ACC112 (cell line): ENCODE data around the gene RNPEPL1.
A peak's percentile ranks its signal among the peaks of the same experiment; 100 is the strongest.

Experiments used
- H2AFZ ChIP-seq: fragments of 200-600 bp; sonication (generic); one replicate; pipeline ENCODE4 v1.6.0; 2017; ENCODE audit warnings: antibody characterized with exemption, low read length; ENCODE audit not compliant: unreplicated experiment
- H3K27ac ChIP-seq: fragments of 200-600 bp; sonication (generic); 2 replicates; pipeline ENCODE4 v1.5.1; 2014; ENCODE audit warnings: low read depth, mild to moderate bottlenecking, antibody characterized with exemption, low read length, moderate library complexity
- H3K27me3 ChIP-seq: fragments of 200-600 bp; sonication (generic); 2 replicates; pipeline ENCODE4 v1.6.1; 2014; ENCODE audit warnings: mild to moderate bottlenecking, antibody characterized with exemption, low read length, moderate library complexity, mixed read lengths; ENCODE audit not compliant: insufficient read depth
- H3K36me3 ChIP-seq: fragments of 200-600 bp; sonication (generic); 2 replicates; pipeline ENCODE4 v1.6.1; 2016; ENCODE audit warnings: mild to moderate bottlenecking, antibody characterized with exemption, low read length, moderate library complexity, mixed read lengths; ENCODE audit not compliant: insufficient read depth
- H3K4me1 ChIP-seq: fragments of 200-600 bp; sonication (generic); one replicate; pipeline ENCODE4 v1.6.1; 2016; ENCODE audit warnings: low read length, mixed read lengths; ENCODE audit not compliant: insufficient read depth, unreplicated experiment, control insufficient read depth
- H3K4me3 ChIP-seq: fragments of 200-600 bp; sonication (generic); 2 replicates; pipeline ENCODE4 v1.5.1; 2014; ENCODE audit warnings: mild to moderate bottlenecking, low read depth, low read length
- H3K79me2 ChIP-seq: fragments of 200-600 bp; sonication (generic); one replicate; pipeline ENCODE4 v1.6.0; 2016; ENCODE audit warnings: low read length; ENCODE audit not compliant: control insufficient read depth, unreplicated experiment, insufficient read depth

The RNPEPL1 gene

DNA sequence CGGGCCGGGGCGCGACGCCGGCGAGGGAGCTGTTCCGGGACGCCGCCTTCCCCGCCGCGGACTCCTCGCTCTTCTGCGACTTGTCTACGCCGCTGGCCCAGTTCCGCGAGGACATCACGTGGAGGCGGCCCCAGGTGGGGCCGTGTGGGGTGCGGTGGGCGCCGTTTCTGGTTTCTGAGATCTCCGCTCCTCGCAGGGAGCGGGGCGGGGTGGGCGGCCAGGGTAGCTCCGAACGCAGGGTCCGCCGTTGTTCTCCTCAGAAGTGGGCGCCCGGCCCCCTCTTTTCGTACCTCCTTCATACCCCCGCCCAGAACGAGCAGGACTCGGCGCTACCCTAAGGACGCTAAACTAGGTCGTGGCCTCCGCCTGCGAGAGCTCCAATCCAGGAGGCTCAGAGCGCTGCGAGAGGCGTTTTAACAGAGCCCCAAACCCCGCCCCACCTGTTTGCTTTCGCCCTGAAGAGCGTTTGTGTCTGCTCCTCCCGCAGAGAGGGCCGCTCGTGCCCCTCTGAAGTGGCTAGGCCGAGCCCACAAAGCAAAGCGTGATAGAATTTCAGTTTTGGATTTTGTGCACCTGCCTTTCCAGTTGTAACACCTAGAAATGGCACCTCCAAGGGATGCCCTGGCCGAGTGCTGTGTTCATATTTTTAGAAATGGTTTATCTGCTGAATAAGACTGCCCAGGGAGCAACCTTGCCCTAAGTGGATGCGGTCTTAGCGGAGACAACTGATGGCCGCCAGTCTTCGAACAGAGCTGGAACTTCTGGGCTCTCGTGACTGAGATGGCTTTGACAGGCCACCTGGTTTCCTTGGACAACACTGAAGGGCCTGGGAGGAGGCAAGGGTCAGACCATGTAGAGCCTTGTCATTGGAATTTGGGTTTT lies 18.9 kb downstream of the RNPEPL1 start:
- Histone ChIP-seq H3K27ac (no peak overlapping the region), H3K4me3 (peak overlapping the region; percentile 89), H2AFZ (peak overlapping the region; percentile 50), H3K36me3 (no peaks in the 10 kb centered on the region), H3K4me1 (peaks cover 42% of the 10 kb centered on the region), H3K79me2 (peaks cover 60% of the 10 kb centered on the region), H3K27me3 (no peaks in the 10 kb centered on the region)

DNA sequence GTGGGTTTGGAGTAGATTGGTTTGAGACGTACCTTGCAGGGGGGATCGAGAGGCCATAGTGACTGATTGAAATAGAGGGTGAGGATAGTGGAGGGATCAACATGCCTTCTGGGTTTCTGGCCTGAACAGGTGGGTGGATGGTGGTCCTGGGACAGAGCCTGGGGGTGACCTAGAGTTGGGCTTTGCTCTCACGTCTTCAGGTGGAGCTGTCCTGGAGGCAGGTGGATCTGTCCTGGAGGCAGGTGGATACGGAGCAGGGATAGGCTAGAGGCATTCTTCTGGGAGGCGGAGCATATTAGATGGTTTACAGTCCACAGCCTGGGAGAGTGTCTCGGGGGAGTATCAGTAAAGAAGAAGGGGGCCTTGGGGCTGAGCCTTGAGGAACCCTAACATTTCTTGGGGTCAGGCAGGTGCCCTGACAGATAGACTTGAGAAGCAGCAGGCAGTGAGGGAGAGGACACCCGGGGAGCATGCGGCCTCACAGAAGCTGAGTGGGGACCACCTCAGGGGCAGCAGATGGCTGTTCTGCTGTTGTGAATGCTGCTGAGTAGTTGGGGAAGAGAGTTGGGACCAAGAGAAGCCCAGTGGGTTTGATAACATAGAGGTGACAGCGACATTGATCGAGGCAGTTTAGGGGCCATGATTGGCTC lies 19.8 kb downstream of the RNPEPL1 start:
- Histone ChIP-seq H3K4me3 (peak overlapping the region; percentile 89), H2AFZ (no peak overlapping the region), H3K27ac (no peak overlapping the region), H3K79me2 (peaks cover 53% of the 10 kb centered on the region), H3K36me3 (no peaks in the 10 kb centered on the region), H3K4me1 (peaks cover 33% of the 10 kb centered on the region), H3K27me3 (no peaks in the 10 kb centered on the region)

DNA sequence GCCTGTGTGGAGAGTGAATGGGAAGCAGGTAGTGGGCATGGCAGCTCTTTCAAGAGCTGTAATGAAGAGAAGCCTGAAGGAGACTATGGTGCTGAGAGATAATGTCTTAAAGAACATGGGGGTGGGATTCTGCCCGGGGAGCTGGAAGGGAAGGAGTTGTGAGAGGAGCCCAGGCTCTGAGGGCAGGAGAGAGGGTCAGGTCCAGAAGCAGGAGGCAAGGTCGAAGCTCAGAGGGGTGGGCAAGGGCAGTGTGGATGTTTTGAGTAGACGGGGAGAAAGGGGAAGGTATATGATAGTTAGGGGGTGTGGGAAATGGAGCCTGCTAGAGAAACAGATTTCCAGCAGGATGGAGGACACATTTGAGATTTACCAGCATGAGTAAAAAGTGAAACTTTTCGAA lies 20.4 kb downstream of the RNPEPL1 start:
- Histone ChIP-seq H3K4me1 (peaks cover 27% of the 10 kb centered on the region), H3K79me2 (peaks cover 47% of the 10 kb centered on the region), H3K27me3 (no peaks in the 10 kb centered on the region), H3K36me3 (no peaks in the 10 kb centered on the region), H2AFZ (no peak overlapping the region), H3K4me3 (no peak overlapping the region; the same call in 1 of the 2 replicates), H3K27ac (no peak overlapping the region)

DNA sequence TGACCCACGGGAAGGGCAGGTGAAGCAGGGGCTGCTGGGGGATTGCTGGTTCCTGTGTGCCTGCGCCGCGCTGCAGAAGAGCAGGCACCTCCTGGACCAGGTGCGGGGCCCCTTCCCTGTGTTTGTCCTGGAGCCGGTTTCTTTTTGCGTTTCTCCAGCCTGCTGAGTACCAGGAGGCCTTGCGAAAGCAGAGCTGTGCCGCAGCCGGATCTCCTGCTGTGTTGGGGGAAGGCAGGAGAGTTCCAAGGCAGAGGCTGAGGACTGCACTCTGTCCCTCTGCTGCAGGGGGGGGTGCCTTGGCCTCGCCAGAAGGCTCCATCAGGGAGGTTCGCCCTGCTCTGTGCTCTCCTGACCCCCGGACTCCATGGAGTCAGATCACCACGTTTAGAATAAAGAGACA lies 21.1 kb downstream of the RNPEPL1 start:
- H3K27ac ChIP-seq, result no peak overlapping the region
- H2AFZ ChIP-seq, result no peak overlapping the region
- peaks cover 24% of the 10 kb centered on the region for H3K4me1 ChIP-seq
- no peak overlapping the region for H3K4me3 ChIP-seq
- no peaks in the 10 kb centered on the region for H3K36me3 ChIP-seq
- peaks cover 45% of the 10 kb centered on the region for H3K79me2 ChIP-seq
- H3K27me3 ChIP-seq, result no peaks in the 10 kb centered on the region

DNA sequence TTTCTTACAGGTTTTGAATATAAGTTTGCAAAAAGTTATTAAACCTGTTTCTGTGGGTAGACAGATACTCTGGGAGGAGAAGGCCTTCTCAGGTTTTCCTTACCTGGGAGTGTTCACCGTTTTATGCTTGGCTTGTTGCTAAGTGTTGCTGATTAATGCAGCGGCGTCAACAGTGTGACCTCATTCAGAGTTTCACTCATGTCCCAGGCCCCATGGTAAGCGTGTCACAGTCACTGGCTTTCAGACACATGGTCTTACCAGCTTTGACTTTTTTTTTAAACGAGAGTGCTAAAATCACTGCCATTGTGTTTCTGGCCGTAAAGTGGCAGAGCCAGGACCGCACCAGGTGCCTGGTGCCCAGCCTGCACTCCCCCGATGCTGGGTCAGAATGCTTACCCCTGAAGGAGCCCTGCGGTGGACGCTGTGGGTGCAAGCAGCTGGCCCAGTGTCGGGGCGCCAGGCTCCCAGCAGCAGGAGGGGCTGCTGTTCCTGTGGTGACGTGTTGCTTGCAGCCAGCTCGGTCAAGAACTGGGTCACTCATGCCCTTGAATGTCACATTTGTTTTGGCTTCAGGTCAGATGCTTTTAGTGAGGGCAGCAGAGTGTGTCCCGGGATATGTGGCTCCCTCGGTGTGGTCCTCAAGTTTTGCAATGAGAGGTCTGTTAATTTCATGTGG lies 21.7 kb downstream of the RNPEPL1 start:
- H3K79me2 ChIP-seq, result peaks cover 39% of the 10 kb centered on the region

DNA sequence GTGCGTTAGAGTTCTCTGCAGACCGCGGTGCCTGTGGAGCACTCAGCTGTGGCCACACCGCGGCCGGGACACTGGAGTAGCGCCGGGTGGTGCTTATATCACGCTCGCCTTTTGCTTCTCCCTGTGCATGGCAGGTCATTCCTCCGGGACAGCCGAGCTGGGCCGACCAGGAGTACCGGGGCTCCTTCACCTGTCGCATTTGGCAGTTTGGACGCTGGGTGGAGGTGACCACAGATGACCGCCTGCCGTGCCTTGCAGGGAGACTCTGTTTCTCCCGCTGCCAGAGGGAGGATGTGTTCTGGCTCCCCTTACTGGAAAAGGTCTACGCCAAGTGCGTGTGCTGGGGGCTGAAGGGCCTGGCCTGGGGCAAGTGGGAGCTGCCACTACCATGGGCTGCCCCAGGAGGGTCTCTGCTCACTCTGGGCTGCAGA lies 22.4 kb downstream of the RNPEPL1 start:
- Histone ChIP-seq H3K27me3 (no peaks in the 10 kb centered on the region), H2AFZ (no peak overlapping the region), H3K27ac (no peak overlapping the region), H3K36me3 (no peaks in the 10 kb centered on the region), H3K79me2 (peaks cover 32% of the 10 kb centered on the region), H3K4me3 (no peak overlapping the region), H3K4me1 (peaks cover 13% of the 10 kb centered on the region)

More for the DNA sequence above, 21.7 kb downstream of the RNPEPL1 start:
- Histone ChIP-seq H3K36me3 (no peaks in the 10 kb centered on the region), H3K4me1 (peaks cover 18% of the 10 kb centered on the region), H3K27me3 (no peaks in the 10 kb centered on the region), H3K4me3 (no peak overlapping the region), H3K27ac (no peak overlapping the region), H2AFZ (no peak overlapping the region)

DNA sequence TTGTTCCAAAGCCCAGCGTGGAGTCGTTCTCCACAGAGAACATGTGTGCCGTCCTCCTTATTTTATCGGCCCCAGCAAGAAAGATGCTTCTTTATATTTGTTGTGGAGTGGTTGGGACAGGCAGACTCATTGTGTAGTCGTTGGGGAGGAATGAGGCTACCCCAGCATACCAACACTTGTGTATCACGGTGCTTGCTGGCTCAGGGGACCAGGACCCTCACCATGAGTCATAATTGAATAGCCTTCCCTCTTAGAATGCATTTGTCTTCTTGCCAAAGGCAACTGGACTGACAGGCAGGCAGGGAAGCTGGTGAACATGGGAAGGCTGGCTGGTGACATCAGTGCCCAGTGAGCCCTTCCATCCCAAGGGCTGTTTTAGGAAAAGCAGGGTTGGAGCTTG lies 22.9 kb downstream of the RNPEPL1 start:
- Histone ChIP-seq H3K36me3 (no peaks in the 10 kb centered on the region), H2AFZ (no peak overlapping the region), H3K27ac (no peak overlapping the region), H3K4me1 (peaks cover 13% of the 10 kb centered on the region), H3K4me3 (no peak overlapping the region), H3K27me3 (no peaks in the 10 kb centered on the region), H3K79me2 (peaks cover 28% of the 10 kb centered on the region)

DNA sequence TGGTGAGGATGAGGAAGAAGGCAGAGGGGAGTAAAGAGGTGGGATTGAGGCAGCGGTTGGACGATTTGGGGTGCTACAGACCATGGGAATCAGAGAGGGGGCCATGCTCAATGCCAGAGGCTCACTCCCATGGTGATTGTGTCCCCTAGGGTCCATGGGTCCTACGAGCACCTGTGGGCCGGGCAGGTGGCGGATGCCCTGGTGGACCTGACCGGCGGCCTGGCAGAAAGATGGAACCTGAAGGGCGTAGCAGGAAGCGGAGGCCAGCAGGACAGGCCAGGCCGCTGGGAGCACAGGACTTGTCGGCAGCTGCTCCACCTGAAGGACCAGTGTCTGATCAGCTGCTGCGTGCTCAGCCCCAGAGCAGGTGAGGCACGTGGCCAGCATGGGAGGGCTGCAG lies 23.5 kb downstream of the RNPEPL1 start:
- Histone ChIP-seq H3K36me3 (no peaks in the 10 kb centered on the region), H3K79me2 (peaks cover 28% of the 10 kb centered on the region)

DNA sequence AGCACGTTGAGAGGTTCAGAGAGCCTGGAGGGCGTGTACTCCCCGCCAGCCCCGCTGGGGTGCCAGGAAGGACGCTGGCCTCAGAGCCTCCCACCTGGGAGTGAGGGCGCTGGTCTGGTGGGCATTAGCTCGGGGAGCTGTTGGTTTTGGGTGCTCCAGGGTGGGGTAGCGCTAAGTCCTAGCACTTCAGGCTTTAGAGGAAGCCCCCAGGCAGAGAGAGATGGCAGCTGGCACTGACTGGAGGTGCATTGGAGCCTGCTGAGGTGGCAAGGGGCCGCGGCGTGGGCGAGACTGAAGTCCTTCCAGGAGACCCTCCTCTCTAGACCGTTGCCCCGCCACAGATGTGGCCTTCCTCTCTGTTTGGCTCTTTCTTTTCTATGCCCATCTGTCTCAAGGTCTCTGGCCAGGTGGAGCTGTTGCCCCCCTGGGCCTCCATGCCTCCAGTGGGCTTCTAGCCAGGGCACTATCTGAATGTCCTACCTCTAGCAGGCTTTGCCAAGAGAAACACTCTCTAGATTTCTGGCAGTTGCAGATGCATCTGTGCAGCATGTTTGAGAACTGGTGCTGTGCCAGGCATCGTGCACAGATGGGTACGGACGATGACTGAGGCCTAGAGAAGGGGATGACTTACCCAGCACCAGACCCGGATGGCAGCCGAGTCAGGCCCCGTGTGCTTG lies 24.9 kb downstream of the RNPEPL1 start:
- H3K4me3 ChIP-seq, result no peak overlapping the region
- no peaks in the 10 kb centered on the region for H3K27me3 ChIP-seq
- no peak overlapping the region for H2AFZ ChIP-seq
- H3K4me1 ChIP-seq, result peaks cover 6% of the 10 kb centered on the region
- H3K27ac ChIP-seq, result no peak overlapping the region
- H3K79me2 ChIP-seq, result peaks cover 16% of the 10 kb centered on the region
- no peaks in the 10 kb centered on the region for H3K36me3 ChIP-seq

More for the DNA sequence above, 23.5 kb downstream of the RNPEPL1 start:
- no peaks in the 10 kb centered on the region for H3K27me3 ChIP-seq
- H2AFZ ChIP-seq, result no peak overlapping the region
- no peak overlapping the region for H3K27ac ChIP-seq
- H3K4me3 ChIP-seq, result no peak overlapping the region
- peaks cover 13% of the 10 kb centered on the region for H3K4me1 ChIP-seq

DNA sequence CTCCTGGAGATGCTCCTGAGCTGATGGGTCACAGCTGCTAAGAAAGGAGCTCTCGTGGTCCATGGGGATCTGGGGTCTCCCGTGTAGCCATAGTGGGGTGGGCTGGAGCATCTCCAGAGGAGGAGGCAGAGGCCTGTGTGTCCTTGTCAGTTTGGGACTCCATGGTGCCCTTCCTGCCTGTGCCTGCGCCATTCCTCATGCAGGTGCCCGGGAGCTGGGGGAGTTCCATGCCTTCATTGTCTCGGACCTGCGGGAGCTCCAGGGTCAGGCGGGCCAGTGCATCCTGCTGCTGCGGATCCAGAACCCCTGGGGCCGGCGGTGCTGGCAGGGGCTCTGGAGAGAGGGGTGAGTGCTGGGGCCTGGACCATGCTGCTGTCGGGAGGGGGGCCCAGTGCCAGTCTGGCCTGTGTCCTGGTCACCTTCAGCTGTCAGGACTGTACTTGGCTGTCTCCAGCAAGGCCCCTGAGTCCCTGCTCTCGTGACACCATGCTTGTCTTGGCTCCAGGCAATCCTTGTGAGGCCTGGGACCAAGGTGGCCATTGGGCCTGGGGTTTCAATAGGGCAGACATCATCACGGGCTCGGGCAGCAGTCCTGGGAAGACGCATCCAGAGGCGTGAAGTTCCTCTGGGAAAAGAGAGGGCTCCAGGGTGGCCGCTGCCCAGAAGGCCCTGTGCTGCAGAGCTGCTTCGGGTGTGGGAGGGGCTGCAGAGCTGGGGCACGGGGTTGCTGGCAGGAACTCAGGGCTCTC lies 25.6 kb downstream of the RNPEPL1 start:
- Histone ChIP-seq H3K36me3 (no peaks in the 10 kb centered on the region), H3K27me3 (no peaks in the 10 kb centered on the region), H3K79me2 (peaks cover 11% of the 10 kb centered on the region), H3K4me3 (no peak overlapping the region), H3K4me1 (peaks cover 6% of the 10 kb centered on the region), H2AFZ (no peak overlapping the region), H3K27ac (no peak overlapping the region)
